Measurements from ENCODE around the gene STIP1.

STIP1 gene

DNA sequence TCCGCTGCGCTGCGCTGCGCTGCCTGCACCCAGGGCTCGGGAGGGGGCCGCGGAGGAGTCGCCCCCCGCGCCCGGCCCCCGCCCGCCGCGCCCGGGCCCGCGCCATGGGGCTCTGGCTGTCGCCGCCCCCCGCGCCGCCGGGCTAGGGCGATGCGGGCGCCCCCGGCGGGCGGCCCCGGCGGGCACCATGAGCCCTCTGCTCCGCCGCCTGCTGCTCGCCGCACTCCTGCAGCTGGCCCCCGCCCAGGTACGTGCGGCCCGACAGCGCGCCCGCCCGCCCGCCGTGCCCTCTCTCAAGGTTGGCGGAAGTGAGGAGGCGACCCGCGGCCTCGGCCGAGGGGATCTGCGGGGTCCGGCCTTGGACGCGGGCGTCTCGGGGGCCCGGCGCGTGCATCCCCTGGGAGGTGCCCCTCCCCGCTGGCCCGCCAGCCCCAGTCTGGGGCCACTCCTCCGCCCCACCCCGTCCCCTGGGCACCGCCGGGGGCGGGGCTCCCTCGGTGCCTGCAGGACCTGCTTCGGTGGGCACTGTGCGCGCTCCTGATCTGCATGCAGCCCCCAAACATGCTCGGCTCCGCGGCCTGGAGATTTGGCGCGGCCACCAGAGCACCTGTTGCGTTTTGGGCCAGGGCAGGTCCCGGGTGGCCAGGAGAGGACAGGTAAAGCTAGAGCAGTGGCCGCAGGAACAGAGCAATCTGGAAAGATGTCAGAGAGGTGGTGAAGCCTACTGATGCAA, 48.8 kb downstream of the STIP1 start:
- Histone ChIP-seq H3K4me1 (ENCODE audit: control insufficient read depth, insufficient read depth, low read length) (peaks cover 23% of the 10 kb centered on the region), H3K27me3 (replicated peaks; ENCODE audit: control insufficient read depth, insufficient read depth, low read length) (no peaks in the 10 kb centered on the region), H3K4me3 (ENCODE audit: low read length) (peak overlapping the region; percentile 81), H3K9me3 (ENCODE audit: control insufficient read depth, low read length) (no peaks in the 10 kb centered on the region), H3K9ac (ENCODE audit: low read length) (peak overlapping the region; percentile 76), H3K36me3 (ENCODE audit: control insufficient read depth, insufficient read depth, low read length, severe bottlenecking) (peaks cover 21% of the 10 kb centered on the region)
- peak; percentile 70 for DNase-seq (ENCODE audit: low read depth)

DNA sequence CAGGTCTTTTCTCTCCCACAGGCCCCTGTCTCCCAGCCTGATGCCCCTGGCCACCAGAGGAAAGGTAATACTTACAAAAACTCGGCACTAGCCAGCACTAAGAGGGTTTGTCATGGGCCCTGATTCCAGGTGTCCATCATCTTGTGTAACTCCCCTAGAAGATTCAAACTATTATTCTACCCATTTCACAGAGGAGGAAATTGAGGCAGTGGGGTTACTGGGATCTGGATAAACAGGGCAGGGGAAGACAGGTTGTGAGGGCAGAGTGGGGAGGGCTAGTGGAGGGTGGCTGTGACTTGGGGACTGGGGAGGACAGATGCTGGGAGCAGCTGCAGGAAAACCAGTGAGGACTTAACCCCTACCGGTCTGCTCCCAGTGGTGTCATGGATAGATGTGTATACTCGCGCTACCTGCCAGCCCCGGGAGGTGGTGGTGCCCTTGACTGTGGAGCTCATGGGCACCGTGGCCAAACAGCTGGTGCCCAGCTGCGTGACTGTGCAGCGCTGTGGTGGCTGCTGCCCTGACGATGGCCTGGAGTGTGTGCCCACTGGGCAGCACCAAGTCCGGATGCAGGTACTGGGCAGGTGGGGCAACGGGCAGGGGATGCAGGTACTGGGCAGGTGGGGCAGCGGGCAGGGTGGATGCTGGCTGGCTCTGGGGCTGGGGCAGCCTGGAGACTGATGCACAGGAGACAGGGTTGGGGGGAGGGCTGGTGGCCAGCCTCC, 49.6 kb downstream of the STIP1 start:
- Histone ChIP-seq H3K4me1 (ENCODE audit: control insufficient read depth, insufficient read depth, low read length) (peaks cover 28% of the 10 kb centered on the region), H3K27me3 (replicated peaks; ENCODE audit: control insufficient read depth, insufficient read depth, low read length) (no peaks in the 10 kb centered on the region), H3K4me3 (ENCODE audit: low read length) (peak overlapping the region; percentile 81), H3K36me3 (ENCODE audit: control insufficient read depth, insufficient read depth, low read length, severe bottlenecking) (peaks cover 21% of the 10 kb centered on the region), H3K9me3 (ENCODE audit: control insufficient read depth, low read length) (no peaks in the 10 kb centered on the region), H3K9ac (ENCODE audit: low read length) (peak overlapping the region; percentile 76)
- DNase-seq (ENCODE audit: low read depth): no peak

DNA sequence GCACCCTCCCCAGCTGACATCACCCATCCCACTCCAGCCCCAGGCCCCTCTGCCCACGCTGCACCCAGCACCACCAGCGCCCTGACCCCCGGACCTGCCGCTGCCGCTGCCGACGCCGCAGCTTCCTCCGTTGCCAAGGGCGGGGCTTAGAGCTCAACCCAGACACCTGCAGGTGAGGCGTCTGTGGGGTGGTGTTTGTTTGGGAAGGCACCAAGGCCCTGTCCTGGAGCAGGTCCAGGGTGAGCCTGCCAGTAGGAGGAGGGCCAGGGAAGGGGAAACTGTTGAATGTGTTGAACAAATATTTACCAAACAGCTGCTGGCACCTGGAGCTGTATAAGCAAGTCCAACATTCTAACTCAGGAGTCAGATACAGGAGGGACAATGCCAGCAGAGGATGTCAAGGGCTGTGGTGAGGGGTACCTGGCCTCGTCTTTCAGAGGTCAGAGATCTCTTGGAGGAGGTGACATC, 51.5 kb downstream of the STIP1 start:
- no peaks in the 10 kb centered on the region for H3K9me3 ChIP-seq (ENCODE audit: control insufficient read depth, low read length)
- peaks cover 21% of the 10 kb centered on the region for H3K36me3 ChIP-seq (ENCODE audit: control insufficient read depth, insufficient read depth, low read length, severe bottlenecking)
- DNase-seq (ENCODE audit: low read depth): no peak
- no peak overlapping the region for H3K9ac ChIP-seq (ENCODE audit: low read length)
- H3K27me3 ChIP-seq (replicated peaks; ENCODE audit: control insufficient read depth, insufficient read depth, low read length): no peaks in the 10 kb centered on the region
- peaks cover 31% of the 10 kb centered on the region for H3K4me1 ChIP-seq (ENCODE audit: control insufficient read depth, insufficient read depth, low read length)
- no peak overlapping the region for H3K4me3 ChIP-seq (ENCODE audit: low read length)

DNA sequence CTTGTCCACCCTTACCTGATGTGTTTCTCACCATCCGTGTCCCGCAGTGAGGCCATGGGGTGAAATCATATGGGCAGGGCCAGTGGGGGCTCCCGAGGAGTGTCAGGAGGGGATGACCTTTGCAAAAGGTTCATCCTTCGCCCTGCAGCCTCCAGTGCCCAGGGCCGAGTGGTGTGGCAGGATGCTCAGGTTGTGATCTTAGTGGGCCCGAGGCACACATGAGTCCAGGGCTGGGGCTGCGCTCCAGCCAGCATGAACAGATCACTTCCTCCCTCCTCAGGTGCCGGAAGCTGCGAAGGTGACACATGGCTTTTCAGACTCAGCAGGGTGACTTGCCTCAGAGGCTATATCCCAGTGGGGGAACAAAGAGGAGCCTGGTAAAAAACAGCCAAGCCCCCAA, 52.1 kb downstream of the STIP1 start:
- Histone ChIP-seq H3K9ac (ENCODE audit: low read length) (no peak overlapping the region), H3K36me3 (ENCODE audit: control insufficient read depth, insufficient read depth, low read length, severe bottlenecking) (peaks cover 22% of the 10 kb centered on the region), H3K4me3 (ENCODE audit: low read length) (no peak overlapping the region), H3K9me3 (ENCODE audit: control insufficient read depth, low read length) (no peaks in the 10 kb centered on the region), H3K4me1 (ENCODE audit: control insufficient read depth, insufficient read depth, low read length) (peaks cover 36% of the 10 kb centered on the region), H3K27me3 (replicated peaks; ENCODE audit: control insufficient read depth, insufficient read depth, low read length) (no peaks in the 10 kb centered on the region)
- no peak for DNase-seq (ENCODE audit: low read depth)

DNA sequence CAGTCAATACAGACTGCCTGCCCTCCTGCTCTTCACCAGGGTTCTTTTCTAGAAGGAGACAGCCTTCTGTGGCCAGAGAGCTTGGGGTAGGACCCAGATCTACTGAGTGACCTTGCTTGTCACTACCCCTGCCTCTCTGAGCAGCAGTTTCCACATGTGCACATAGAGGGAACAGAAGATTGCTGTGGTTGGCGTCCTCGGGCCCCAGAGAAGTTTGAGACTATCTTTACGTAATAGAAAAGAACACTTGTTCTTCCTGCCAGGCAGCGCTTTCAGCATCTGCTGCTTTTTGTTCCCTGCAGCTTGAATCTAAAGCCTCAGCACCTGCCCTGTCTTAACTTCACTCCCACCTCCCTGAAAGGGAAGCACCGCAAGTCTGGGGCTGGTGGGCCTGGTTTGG, 53.0 kb downstream of the STIP1 start:
- H3K9ac ChIP-seq (ENCODE audit: low read length): no peak overlapping the region
- H3K36me3 ChIP-seq (ENCODE audit: control insufficient read depth, insufficient read depth, low read length, severe bottlenecking): peaks cover 31% of the 10 kb centered on the region
- H3K4me1 ChIP-seq (ENCODE audit: control insufficient read depth, insufficient read depth, low read length): peaks cover 38% of the 10 kb centered on the region
- no peaks in the 10 kb centered on the region for H3K27me3 ChIP-seq (replicated peaks; ENCODE audit: control insufficient read depth, insufficient read depth, low read length)
- DNase-seq (ENCODE audit: low read depth): no peak
- H3K4me3 ChIP-seq (ENCODE audit: low read length): no peak overlapping the region
- no peaks in the 10 kb centered on the region for H3K9me3 ChIP-seq (ENCODE audit: control insufficient read depth, low read length)

DNA sequence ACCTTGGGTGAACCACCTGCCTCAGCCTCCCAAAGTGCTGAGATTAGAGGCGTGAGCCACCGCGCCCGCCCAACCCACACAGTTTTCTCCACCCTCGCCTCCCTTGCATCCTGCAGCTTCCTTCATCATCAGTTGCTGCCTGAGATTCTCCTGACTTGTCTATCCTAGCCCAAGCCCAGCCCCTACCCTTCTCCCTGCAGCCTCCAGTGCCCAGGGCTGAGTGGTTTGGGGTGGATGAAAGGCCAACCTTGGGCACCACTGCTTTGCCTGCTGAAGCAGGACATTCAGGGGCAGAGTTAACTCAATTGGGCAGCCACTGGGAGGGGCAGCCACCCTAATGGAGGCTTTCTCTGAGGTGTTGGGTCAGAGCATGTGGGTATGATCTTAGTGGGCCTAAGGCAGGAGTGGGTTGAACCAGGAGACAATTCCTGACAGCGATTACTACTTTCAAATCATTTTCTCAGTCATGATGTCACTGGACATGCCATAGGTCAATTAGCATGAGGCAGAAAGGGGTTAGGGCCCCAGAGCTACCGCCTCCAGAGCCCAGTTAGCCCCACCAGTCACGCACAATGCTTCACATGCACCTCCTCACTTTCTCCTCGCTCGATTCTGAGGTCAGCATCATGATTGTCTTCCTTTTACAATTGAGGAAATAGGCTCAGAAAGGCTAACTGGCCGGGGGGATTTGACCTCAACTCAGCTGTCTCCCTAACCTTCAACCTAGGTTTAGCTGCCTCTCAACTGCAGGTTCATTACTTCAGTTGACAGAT, 53.9 kb downstream of the STIP1 start:
- Histone ChIP-seq H3K36me3 (ENCODE audit: control insufficient read depth, insufficient read depth, low read length, severe bottlenecking) (peaks cover 34% of the 10 kb centered on the region), H3K27me3 (replicated peaks; ENCODE audit: control insufficient read depth, insufficient read depth, low read length) (no peaks in the 10 kb centered on the region), H3K4me1 (ENCODE audit: control insufficient read depth, insufficient read depth, low read length) (peaks cover 42% of the 10 kb centered on the region), H3K9ac (ENCODE audit: low read length) (peak overlapping the region; percentile 96), H3K9me3 (ENCODE audit: control insufficient read depth, low read length) (no peaks in the 10 kb centered on the region), H3K4me3 (ENCODE audit: low read length) (peak overlapping the region; percentile 90)
- no peak for DNase-seq (ENCODE audit: low read depth)

DNA sequence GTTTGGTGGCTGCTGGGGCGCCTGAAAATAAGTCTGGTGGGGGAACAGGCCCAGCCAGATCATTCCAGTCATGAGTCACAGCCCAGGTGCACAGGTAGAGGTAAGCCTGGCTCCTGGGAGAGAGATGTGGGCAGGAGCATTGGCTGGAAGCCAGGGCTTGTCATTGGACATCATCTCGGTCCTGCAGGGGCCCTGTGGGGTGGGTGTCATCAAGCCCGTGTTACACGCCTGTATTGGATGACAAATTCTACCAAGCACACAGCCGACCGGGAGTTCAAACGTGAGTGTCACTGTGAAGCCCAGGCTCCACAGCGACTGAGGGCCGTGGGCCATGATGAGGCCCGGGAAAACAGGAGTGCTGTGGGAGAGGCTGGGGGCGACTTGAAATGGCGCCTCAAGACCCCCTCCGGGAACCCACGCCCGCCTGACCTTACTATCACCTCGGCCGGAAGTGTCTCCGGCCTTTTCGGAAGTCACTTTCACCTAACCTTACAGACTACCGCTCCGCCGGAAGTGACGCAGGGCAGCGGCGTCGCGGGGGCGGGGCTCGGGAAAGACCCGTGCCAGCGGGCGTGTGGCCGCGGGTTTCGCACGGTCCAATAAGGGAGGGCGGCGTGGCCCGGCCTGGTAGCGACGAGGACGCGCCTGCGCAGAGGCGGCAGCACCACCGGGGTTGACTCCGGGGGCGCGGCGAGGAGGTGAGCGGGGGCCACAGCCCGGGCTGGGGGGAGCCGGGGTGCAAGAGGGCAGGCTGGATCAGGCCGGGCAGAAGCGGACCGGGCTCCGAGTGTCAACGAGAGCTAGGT, 54.7 kb downstream of the STIP1 start, which contains the start of gene FKBP2:
TSS of gene FKBP2 (plus strand) at position 661 of the 806 bp plus-strand sequence. CDS start 1,293 bp downstream, outside the sequence.
- peaks cover 37% of the 10 kb centered on the region for H3K4me1 ChIP-seq (ENCODE audit: control insufficient read depth, insufficient read depth, low read length)
- H3K9me3 ChIP-seq (ENCODE audit: control insufficient read depth, low read length): no peaks in the 10 kb centered on the region
- peak within 1 kb of the TSS; percentile 96 for H3K9ac ChIP-seq (ENCODE audit: low read length)
- DNase-seq (ENCODE audit: low read depth): peak; percentile 99
- peaks cover 34% of the 10 kb centered on the region for H3K36me3 ChIP-seq (ENCODE audit: control insufficient read depth, insufficient read depth, low read length, severe bottlenecking)
- H3K27me3 ChIP-seq (replicated peaks; ENCODE audit: control insufficient read depth, insufficient read depth, low read length): no peaks in the 10 kb centered on the region
- H3K4me3 ChIP-seq (ENCODE audit: low read length): peak within 1 kb of the TSS; percentile 90

DNA sequence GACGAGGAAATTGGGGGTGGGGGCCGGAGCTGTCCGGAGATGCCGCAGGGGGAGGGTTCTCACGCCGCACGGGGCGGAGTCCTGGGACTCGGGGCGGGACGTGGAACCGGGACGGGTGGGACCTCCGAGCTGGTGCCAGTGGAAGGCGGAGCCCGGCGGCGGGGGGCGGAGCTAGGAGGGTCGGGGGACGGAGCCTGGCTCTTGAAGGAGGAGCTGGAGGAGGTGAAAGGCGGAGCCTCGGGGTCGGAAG, 55.2 kb downstream of the STIP1 start:
- Histone ChIP-seq H3K4me1 (ENCODE audit: control insufficient read depth, insufficient read depth, low read length) (peaks cover 35% of the 10 kb centered on the region), H3K4me3 (ENCODE audit: low read length) (peak overlapping the region; percentile 90), H3K36me3 (ENCODE audit: control insufficient read depth, insufficient read depth, low read length, severe bottlenecking) (peaks cover 32% of the 10 kb centered on the region), H3K27me3 (replicated peaks; ENCODE audit: control insufficient read depth, insufficient read depth, low read length) (no peaks in the 10 kb centered on the region), H3K9me3 (ENCODE audit: control insufficient read depth, low read length) (no peaks in the 10 kb centered on the region), H3K9ac (ENCODE audit: low read length) (peak overlapping the region; percentile 96)
- DNase-seq (ENCODE audit: low read depth): peak; percentile 100

DNA sequence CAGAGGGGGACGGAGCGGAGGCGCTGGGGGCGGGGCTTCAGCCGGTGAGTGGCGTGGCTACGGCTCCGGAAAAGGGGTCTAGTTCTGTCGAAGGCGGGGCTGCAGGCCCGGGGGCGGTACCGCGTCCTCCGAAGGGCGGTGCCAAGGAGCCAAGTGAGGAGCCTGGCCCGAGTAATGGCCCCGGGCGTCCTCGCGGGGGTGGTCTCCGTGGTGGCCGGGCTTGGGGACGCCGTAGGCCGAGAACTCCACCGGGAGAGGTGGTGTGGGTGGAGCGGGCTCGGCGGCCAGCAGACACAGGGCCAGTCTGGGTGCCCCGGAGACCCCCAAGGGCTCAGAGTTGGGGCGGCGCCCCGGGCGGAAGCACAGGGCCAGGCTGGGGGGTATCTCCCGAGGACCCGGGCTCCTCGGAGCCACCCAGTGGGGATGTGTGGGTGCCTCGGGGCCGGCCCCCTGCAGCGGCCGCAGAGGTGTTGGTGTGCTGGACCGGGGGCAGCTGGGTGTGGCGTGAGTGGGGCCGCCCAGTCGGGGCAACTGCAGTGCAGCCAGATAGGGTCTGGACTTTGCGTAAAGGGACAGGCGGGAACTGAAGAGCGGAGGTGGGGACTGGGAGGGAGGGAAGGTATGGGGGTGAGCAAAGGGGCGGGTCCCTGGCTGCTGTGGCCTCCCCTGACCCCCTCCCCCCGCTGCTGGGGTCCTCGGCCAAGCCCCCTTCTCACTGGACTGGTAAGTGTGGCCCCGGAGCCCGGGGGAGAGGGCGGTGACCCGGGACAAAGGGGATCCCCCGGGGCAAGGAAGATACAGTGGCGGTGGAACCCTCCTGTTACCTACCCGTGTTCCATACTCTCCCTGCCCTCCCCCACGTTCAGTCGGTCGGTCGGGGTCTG, 55.8 kb downstream of the STIP1 start:
- Histone ChIP-seq H3K4me3 (ENCODE audit: low read length) (peak overlapping the region; percentile 90), H3K27me3 (replicated peaks; ENCODE audit: control insufficient read depth, insufficient read depth, low read length) (no peaks in the 10 kb centered on the region), H3K4me1 (ENCODE audit: control insufficient read depth, insufficient read depth, low read length) (peaks cover 35% of the 10 kb centered on the region), H3K36me3 (ENCODE audit: control insufficient read depth, insufficient read depth, low read length, severe bottlenecking) (peaks cover 32% of the 10 kb centered on the region), H3K9me3 (ENCODE audit: control insufficient read depth, low read length) (no peaks in the 10 kb centered on the region), H3K9ac (ENCODE audit: low read length) (peak overlapping the region; percentile 95)
- DNase-seq (ENCODE audit: low read depth): peak; percentile 59

DNA sequence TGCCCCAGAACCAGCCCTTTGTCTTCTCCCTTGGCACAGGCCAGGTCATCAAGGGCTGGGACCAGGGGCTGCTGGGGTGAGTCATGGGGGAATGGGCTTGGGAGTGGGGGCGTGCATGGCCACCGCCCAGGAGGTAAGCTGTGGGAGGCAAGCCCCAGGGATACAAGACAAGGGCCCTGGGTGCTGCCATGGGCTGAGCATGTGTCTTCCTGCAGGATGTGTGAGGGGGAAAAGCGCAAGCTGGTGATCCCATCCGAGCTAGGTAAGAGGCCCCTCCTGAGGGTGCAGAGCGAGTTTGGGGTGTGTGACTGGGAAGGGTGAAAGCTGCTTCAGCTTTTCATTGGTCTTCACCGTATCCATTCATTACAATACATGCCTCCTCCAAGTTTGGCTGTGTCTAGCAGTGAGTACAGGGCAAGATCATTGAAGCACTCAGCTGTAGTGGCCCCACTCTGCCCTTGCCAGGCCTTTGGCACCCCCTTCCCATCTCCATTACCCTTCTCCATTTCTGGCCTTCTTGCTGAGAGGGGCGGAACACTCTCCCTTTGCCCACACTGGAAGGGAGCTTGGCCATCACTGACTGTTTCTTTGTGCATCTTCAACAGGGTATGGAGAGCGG, 57.4 kb downstream of the STIP1 start:
- no peak for DNase-seq (ENCODE audit: low read depth)
- peaks cover 43% of the 10 kb centered on the region for H3K4me1 ChIP-seq (ENCODE audit: control insufficient read depth, insufficient read depth, low read length)
- peaks cover 21% of the 10 kb centered on the region for H3K36me3 ChIP-seq (ENCODE audit: control insufficient read depth, insufficient read depth, low read length, severe bottlenecking)
- no peaks in the 10 kb centered on the region for H3K27me3 ChIP-seq (replicated peaks; ENCODE audit: control insufficient read depth, insufficient read depth, low read length)
- peak overlapping the region; percentile 90 for H3K4me3 ChIP-seq (ENCODE audit: low read length)
- H3K9me3 ChIP-seq (ENCODE audit: control insufficient read depth, low read length): no peaks in the 10 kb centered on the region
- peak overlapping the region; percentile 95 for H3K9ac ChIP-seq (ENCODE audit: low read length)
